Left lobe of liver (tissue), 2 donors: ENCODE data around the gene MINDY1. TPM values are rescaled to one million over a fixed set of nuclear protein-coding genes. Genes with fewer than 3 reads are reported as not detected.
A peak's percentile ranks its signal among the peaks of the same experiment; 100 is the strongest.

Experiments
- ATAC-seq: fragments of 200-7000 bp; cut with Tn5 transposase; one replicate; pipeline ENCODE4 v1.9.1; 2020; ENCODE audit warnings: mild to moderate bottlenecking, moderate library complexity
- DNase-seq: peaks from one replicate; pipeline ENCODE4 v3.0.0-alpha.2; 2020; ENCODE audit warnings: low spot score
- total RNA-seq: library from RNA; stranded (reverse); gene quantifications from one replicate; pipeline ENCODE4 v1.2.1, GENCODE V29; 2021
- donor health status: DM: no; HTN: no; CAD: no; lungs with moderate emphysema.
- donor health status: DM: no; HTN: yes; CAD: no.

The MINDY1 gene
- total RNA-seq, 1 donor from 2014 or later: 23.3 TPM

DNA sequence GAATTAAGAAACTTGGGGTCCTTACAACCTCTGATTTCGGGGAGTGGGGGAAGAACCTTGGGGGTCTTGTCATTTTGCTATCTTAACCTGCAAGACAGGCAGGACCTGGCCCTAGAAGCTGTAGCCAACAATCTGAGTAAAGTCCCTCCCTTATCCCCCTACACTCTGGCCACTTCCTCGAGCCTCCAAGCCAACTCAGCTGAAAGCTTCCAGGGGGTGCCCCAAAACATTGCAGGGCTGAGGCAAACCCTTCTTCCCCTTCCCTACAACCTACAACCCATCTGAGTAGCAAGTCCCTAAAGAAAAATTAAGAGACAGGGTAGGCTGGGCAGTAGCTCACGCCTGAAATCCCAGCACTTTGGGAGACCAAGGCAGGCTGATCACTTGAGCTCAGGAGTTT lies 37.1 kb downstream of the MINDY1 start:
- no peak for DNase-seq
- no peak for ATAC-seq

DNA sequence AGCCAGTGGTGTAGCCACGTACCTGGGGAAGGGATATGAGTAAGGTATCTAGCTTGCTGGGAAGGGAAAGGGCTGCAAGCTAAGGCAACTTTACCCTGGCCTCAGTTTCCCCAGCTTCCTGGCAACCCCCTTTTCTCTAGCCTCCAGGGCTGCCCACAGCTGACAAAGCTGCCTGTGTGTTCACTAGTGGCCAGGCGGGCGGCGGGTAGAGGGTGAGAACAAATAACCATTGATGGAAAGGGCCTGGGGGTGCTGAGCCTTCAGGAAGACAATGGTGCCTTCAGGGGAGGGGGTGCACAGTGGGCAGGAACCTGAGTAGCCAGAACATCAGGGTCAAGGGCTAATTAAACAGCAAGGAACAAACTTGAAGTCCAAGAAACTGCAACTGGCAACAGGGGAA lies 38.2 kb downstream of the MINDY1 start:
- DNase-seq: no peak
- no peak for ATAC-seq

DNA sequence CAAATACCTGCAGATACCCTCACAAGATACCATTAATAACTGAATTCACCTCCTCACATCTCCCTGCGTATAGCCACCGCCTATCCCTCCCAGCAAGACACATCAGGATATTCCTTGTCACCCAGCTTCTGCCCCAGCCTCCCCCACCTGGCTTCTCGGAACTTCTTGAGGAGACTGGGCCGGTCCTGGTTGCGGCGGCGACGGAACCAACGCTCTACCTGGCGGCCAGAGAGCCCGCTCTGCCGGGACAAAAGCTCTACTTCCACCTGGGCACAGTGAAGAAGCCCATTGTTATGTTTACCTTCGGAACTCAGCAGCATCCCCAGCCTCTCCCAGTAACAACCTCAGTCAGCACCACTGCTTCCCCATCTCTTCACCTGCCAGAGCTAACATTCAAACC lies 38.8 kb downstream of the MINDY1 start:
- DNase-seq (no peak), ATAC-seq (no peak)

DNA sequence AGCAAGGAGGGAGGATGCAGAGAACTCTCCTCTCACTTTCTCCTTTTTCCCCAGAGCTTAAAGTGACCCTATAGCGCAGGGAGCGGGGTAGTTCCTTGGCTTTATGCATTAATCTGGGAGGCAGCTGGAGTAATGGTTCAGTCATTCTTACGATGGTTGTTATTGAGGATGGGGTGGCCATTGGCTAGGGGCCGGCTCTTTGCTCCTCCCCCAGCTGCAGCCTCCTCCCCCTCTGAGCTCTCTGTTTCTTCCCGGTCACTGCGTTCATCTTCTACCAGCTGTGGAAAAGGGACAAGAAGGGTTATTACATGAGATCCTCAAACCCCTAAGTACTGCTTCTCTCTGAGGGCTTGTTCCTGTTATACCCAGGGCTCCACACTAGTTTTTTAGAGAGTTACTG lies 40.7 kb downstream of the MINDY1 start:
- no peak for ATAC-seq
- DNase-seq: no peak

DNA sequence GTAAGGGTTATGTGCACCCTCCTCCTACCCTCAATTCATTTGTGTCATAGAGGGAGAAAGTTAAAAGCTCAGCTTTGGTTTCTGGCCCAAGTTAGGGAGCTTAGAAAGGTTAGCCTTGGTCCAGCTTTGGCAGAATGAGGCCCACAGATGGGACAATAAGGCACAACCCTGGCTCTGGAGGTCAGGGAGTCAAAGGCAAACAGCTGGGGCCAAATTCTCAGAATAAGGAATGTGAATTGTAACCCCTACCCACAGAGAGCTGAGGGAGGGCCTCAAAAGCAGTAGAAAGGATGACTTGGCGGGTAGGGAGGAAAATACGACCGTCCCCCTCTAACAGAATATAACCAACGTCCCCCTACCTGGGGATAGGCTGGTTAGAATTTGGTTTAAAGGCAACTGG lies 41.1 kb downstream of the MINDY1 start:
- ATAC-seq: no peak
- DNase-seq: no peak

DNA sequence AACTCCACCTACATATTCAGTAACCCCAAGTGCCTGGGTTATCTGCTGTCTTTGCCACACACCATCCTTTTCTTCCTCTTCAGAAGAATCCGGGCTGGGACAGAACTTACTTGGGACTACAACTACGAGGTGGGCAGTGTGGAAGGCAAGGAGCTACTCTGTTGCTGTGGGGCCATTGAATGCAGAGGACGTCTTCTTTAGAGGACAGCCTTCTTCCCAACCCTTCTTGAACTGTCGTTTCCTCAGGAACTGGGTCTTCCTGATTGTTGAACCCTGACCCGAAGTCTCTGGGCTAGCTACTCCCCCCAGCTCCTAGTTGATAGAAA lies 42.6 kb downstream of the MINDY1 start:
- ATAC-seq: no peak
- DNase-seq: no peak

DNA sequence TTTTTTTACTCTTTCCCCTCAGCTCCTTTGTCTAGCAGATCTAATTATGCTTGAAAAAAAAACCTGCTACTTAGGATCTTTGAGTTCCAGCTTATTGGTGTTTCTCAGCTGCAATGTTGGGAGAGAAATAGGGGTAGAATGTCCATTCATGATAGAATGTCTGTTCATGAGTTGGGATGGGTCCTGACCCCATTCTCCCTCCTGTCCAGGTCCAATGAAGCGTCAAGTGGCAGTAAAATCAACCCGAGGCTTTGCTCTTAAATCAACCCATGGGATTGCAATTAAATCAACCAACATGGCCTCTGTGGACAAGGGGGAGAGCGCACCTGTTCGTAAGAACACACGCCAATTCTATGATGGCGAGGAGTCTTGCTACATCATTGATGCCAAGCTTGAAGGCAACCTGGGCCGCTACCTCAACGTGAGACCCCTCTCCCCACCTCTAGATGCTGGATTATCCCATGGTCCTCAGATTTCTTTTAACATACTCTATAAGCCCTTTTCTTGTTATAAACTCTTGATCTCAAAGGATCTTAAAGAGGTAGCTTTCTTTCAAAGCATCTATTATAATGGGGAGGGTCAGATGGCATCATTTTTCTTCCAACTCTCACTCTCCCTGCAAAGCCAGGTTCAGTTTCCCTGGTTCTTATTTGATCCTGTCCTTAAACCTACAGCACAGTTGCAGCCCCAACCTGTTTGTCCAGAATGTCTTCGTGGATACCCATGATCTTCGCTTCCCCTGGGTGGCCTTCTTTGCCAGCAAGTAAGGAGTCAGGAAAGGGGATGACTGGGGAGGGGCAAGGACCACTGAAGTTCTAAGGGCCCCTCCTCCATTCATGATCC lies 43.2 kb downstream of the MINDY1 start:
- no peak for DNase-seq
- ATAC-seq: no peak

DNA sequence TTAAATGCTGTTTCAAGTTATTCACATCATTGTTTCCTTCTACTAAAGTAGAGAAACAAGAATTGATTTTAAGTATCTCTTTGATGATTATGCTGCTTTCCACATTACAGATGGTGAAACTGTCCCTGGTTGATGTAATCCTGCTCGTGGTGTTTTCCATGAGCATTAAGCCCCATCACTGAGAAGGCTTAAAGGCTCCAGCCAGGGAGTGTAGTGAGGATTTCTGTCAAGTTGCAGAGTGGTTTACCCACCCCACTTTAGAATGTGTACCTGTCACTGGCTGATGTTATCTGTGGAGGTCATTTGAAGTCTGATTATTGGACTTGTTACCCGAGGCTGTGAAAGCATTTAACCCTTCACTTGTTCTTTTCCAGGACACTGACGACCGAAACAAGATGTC lies 44.9 kb downstream of the MINDY1 start:
- ATAC-seq (peak; percentile 36), DNase-seq (no peak)

DNA sequence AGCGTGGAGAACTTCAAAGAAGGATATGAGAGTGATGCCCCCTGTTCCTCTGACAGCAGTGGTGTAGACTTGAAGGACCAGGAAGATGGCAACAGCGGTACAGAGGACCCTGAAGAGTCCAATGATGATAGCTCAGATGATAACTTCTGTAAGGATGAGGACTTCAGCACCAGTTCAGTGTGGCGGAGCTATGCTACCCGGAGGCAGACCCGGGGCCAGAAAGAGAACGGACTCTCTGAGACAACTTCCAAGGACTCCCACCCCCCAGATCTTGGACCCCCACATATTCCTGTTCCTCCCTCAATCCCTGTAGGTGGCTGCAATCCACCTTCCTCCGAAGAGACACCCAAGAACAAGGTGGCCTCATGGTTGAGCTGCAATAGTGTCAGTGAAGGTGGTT lies 46.1 kb downstream of the MINDY1 start:
- ATAC-seq (no peak), DNase-seq (no peak)

DNA sequence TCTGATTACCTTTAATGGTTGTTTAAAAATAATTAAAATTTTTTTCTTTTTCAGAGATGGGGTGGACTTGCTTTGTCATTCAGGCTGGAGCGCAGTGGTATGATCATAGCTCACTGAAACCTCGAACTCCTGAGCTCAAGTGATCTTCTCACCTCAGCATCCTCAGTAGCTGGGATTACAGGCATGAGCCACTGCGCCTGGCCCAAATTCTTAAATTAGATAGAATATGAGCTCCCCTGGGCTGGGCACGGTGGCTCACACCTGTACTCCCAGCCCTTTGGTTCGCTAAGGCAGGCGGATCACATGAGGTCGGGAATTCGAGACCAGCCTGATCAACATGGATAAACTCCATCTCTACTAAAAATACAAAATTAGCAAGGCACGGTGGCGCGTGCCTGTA lies 49.0 kb downstream of the MINDY1 start:
- no peak for ATAC-seq
- no peak for DNase-seq

DNA sequence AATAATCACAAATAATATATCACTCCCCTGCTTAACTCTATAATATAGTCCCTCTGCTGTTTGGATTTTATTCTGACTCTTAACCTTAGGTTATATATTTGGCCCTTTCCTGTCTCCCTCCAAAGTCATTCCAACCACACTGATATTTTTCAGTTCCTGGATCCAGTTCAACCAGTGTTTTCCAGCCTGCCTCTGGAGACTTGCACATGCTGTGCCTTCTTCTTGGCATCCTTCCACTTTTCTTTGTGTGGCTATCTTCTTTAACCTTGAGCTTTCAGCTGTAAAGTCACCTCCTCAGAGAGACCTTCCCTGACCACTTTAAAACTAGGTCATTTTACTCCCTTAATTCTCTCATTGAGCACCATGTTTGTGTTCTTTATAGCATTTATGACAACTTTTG lies 51.4 kb downstream of the MINDY1 start:
- ATAC-seq (no peak), DNase-seq (no peak)

DNA sequence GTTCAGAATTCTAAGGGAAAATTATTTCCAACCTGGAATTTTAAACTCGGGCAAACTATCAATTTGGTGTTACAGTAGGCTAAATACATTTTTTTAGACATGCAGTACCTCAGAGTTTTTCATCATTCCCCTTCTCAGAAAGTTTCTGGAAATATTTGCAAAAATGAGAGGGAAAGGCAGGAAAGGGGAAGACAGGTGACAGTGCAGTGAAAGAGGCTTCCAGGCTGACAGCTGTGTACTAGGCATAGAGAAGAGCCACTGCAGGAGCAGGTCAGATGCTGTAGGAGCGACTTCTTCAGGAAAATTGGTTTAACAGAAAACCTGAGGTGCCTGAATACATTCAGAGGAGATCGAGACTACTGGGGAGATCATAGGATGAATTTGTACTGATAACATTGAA lies 52.0 kb downstream of the MINDY1 start:
- no peak for DNase-seq
- ATAC-seq: no peak

Other genes with a start within 250 kb of the MINDY1 start
- 25.1 TPM for gene CTSS, start 241.1 kb downstream of the MINDY1 start, total RNA-seq
- 2.4 TPM for gene CTSK, start 198.6 kb downstream of the MINDY1 start, total RNA-seq
- gene ARNT, start 130.3 kb downstream of the MINDY1 start, total RNA-seq: 26.1 TPM
- gene CTXND2, start 119.8 kb downstream of the MINDY1 start, total RNA-seq: not detected
- 14.0 TPM for gene SETDB1, start 80.5 kb downstream of the MINDY1 start, total RNA-seq
- 425 TPM for gene CERS2, start 32.1 kb downstream of the MINDY1 start, total RNA-seq
- 9.3 TPM for gene ANXA9, start 24.6 kb downstream of the MINDY1 start, total RNA-seq
- 12.2 TPM for gene PRUNE1, start 1.5 kb upstream of the MINDY1 start, total RNA-seq
- 1.6 TPM for gene BNIPL, start 29.7 kb upstream of the MINDY1 start, total RNA-seq
- gene C1orf56, start 40.8 kb upstream of the MINDY1 start, total RNA-seq: 4.3 TPM
- 21.0 TPM for gene CDC42SE1, start 52.7 kb upstream of the MINDY1 start, total RNA-seq
- 0.28 TPM for gene MLLT11, start 53.5 kb upstream of the MINDY1 start, total RNA-seq
- gene GABPB2, start 63.9 kb upstream of the MINDY1 start, total RNA-seq: 6.2 TPM
- gene SEMA6C, start 139.7 kb upstream of the MINDY1 start, total RNA-seq: 6.4 TPM
- gene TNFAIP8L2, start 149.7 kb upstream of the MINDY1 start, total RNA-seq: 0.96 TPM
- 3.9 TPM for gene LYSMD1, start 159.0 kb upstream of the MINDY1 start, total RNA-seq
- 9.4 TPM for gene SCNM1, start 159.2 kb upstream of the MINDY1 start, total RNA-seq
- gene TMOD4, start 169.1 kb upstream of the MINDY1 start, total RNA-seq: 0.33 TPM
- gene VPS72, start 183.3 kb upstream of the MINDY1 start, total RNA-seq: 14.4 TPM
- 12.0 TPM for gene PIP5K1A, start 191.7 kb upstream of the MINDY1 start, total RNA-seq
- gene PSMD4, start 247.8 kb upstream of the MINDY1 start, total RNA-seq: 80.6 TPM